Panc1 (cell line): ENCODE data around the gene SNRPA.

Experiments
- POLR2AphosphoS5 ChIP-seq: IDR thresholded peaks from 2 replicates; pipeline ENCODE4 v1.6.1; 2012; ENCODE audit warnings: mild to moderate bottlenecking, low read depth, low read length, moderate library complexity
- REST ChIP-seq, 2 experiments: IDR thresholded peaks; 2 replicates each; pipeline ENCODE4 v1.6.1; 2011 to 2012; ENCODE audit warnings: low read depth in 2 of 2, control low read depth in 1 of 2, low read length in 1 of 2, mild to moderate bottlenecking in 1 of 2, moderate library complexity in 1 of 2; ENCODE audit not compliant: insufficient read depth in 1 of 2
- SIN3A ChIP-seq: IDR thresholded peaks from 2 replicates; pipeline ENCODE4 v1.6.1; 2012; ENCODE audit warnings: low read depth, mild to moderate bottlenecking, low read length, moderate library complexity, borderline replicate concordance; ENCODE audit not compliant: insufficient read depth
- TCF7L2 ChIP-seq: IDR thresholded peaks from 2 replicates; pipeline ENCODE4 v1.6.1; 2011; ENCODE audit warnings: mild to moderate bottlenecking, low read depth, low read length, inconsistent platforms
- TF ChIP-seq, protein P1 (sequence below): fragments of 450-650 bp; IDR thresholded peaks from 2 replicates; pipeline ENCODE4 v1.5.1; 2017; ENCODE audit warnings: mild to moderate bottlenecking

DNA sequence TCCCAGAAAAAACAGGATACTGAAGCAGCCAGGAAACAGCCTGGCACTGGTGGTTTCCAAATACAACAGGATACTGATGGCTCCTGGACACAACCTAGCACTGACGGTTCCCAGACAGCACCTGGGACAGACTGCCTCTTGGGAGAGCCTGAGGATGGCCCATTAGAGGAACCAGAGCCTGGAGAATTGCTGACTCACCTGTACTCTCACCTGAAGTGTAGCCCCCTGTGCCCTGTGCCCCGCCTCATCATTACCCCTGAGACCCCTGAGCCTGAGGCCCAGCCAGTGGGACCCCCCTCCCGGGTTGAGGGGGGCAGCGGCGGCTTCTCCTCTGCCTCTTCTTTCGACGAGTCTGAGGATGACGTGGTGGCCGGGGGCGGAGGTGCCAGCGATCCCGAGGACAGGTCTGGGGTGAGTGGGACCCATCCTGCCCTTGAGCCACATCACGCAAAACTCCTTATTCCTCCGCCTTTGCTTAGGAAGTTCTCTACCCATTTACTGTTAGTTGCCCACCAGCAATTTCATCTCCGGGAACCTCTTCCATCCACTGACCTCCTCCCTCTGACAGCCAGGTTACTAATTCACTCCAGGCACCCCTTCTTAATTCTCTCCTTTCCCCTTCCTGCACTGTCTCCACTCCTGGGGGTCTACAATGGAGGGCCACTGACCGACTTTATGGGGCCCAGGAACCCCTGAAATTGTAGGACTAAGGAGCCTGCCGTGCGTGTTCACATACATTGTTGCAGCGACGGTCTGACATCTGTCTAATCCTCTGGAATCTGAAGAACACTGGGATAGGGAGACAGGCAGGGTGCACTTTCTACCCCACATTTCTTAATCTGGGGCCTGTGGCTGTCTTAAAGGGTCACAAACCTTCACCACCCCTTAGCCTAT is 32.9 kb upstream of the SNRPA start:
- TF ChIP-seq POLR2AphosphoS5 (no peak), REST (IDR thresholded peaks at IDR 0.05; ENCODE audit: insufficient read depth in 1 of 2, low read depth in 2 of 2, low read length in 1 of 2) (no peak), TCF7L2 (no peak), SIN3A (no peak)
- TF ChIP-seq, protein P1, sequence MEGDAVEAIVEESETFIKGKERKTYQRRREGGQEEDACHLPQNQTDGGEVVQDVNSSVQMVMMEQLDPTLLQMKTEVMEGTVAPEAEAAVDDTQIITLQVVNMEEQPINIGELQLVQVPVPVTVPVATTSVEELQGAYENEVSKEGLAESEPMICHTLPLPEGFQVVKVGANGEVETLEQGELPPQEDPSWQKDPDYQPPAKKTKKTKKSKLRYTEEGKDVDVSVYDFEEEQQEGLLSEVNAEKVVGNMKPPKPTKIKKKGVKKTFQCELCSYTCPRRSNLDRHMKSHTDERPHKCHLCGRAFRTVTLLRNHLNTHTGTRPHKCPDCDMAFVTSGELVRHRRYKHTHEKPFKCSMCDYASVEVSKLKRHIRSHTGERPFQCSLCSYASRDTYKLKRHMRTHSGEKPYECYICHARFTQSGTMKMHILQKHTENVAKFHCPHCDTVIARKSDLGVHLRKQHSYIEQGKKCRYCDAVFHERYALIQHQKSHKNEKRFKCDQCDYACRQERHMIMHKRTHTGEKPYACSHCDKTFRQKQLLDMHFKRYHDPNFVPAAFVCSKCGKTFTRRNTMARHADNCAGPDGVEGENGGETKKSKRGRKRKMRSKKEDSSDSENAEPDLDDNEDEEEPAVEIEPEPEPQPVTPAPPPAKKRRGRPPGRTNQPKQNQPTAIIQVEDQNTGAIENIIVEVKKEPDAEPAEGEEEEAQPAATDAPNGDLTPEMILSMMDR, result no peak
